Peyer's patch (tissue), 4 donors: ENCODE measurements around the gene BCLAF1. TPM values are rescaled to one million over a fixed set of nuclear protein-coding genes. Genes with fewer than 3 reads are reported as not detected.
"Not testable (repeated sequence)": the region's sequence is repeated elsewhere in the genome, so short reads cannot be mapped to it uniquely, and the experiment has no call there.

Experiments
- DNase-seq, 3 donors: peaks; one replicate each; pipeline ENCODE4 v3.0.0-alpha.2; 2017 to 2019
- H3K27ac ChIP-seq, 4 donors: fragments of 200-600 bp; sonication (generic); one replicate each; pipeline ENCODE4 v1.5.1; 2016 to 2019
- H3K27me3 ChIP-seq, 2 donors: fragments of 200-600 bp; sonication (generic); one replicate each; pipeline ENCODE4 v1.5.1; 2019
- H3K36me3 ChIP-seq, 3 donors: fragments of 200-600 bp; sonication (generic); one replicate each; pipeline ENCODE4 v1.5.1; 2016 to 2019
- H3K4me1 ChIP-seq, 4 donors: fragments of 200-600 bp; sonication (generic); one replicate each; pipeline ENCODE4 v1.5.1; 2016 to 2019
- H3K4me3 ChIP-seq, 4 donors: fragments of 200-600 bp; sonication (generic); 1 replicate in 3 of 4; 2 replicates in 1 of 4; pipeline ENCODE4 v1.5.1; 2016 to 2019; ENCODE audit warnings: mild to moderate bottlenecking in 1 of 4
- H3K9me3 ChIP-seq, 4 donors: fragments of 200-600 bp; sonication (generic); one replicate each; pipeline ENCODE4 v1.5.1; 2016 to 2019; ENCODE audit warnings: mild to moderate bottlenecking in 1 of 4
- POLR2A ChIP-seq, 2 donors: fragments of 450-650 bp; IDR thresholded peaks; one replicate each; pipeline ENCODE4 v1.5.1; 2017; ENCODE audit warnings: antibody characterized with exemption in 2 of 2, mild to moderate bottlenecking in 2 of 2, moderate library complexity in 2 of 2
- total RNA-seq, 4 donors: library from RNA; depleted of rRNA; stranded (reverse); fragments of >200 nt; gene quantifications; one replicate each; pipeline ENCODE4 v1.1.0, GENCODE V29; 2016
- TF ChIP-seq, protein P1 (sequence below), 6 experiments: fragments of 450-650 bp in 4 of 6; fragments of 200-600 bp in 2 of 6; sonication (generic) in 1 of 6; IDR thresholded peaks; one replicate each; pipeline ENCODE4 v1.5.1; 2017 to 2019; ENCODE audit warnings: antibody characterized with exemption in 6 of 6, mild to moderate bottlenecking in 3 of 6, moderate library complexity in 1 of 6

The BCLAF1 gene
- total RNA-seq, 4 donors from 2014 or later = 110 to 639 (median 135) TPM

- H3K4me3 ChIP-seq = no peak overlapping the region
- H3K27me3 ChIP-seq = no peaks in the 10 kb centered on the region
- DNase-seq = no peak
- no peak for TF ChIP-seq POLR2A (IDR thresholded peaks at IDR 0.05)
- TF ChIP-seq, protein P1, sequence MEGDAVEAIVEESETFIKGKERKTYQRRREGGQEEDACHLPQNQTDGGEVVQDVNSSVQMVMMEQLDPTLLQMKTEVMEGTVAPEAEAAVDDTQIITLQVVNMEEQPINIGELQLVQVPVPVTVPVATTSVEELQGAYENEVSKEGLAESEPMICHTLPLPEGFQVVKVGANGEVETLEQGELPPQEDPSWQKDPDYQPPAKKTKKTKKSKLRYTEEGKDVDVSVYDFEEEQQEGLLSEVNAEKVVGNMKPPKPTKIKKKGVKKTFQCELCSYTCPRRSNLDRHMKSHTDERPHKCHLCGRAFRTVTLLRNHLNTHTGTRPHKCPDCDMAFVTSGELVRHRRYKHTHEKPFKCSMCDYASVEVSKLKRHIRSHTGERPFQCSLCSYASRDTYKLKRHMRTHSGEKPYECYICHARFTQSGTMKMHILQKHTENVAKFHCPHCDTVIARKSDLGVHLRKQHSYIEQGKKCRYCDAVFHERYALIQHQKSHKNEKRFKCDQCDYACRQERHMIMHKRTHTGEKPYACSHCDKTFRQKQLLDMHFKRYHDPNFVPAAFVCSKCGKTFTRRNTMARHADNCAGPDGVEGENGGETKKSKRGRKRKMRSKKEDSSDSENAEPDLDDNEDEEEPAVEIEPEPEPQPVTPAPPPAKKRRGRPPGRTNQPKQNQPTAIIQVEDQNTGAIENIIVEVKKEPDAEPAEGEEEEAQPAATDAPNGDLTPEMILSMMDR (IDR thresholded peaks at IDR 0.05) = no peak
- no peak overlapping the region for H3K27ac ChIP-seq
- H3K4me1 ChIP-seq = no peaks in the 10 kb centered on the region
- no peaks in the 10 kb centered on the region for H3K36me3 ChIP-seq
- H3K9me3 ChIP-seq = no peaks in the 10 kb centered on the region
Measured at GRCh38 chr6:136309171-136309570, 19.5 kb upstream of the BCLAF1 start.

DNA sequence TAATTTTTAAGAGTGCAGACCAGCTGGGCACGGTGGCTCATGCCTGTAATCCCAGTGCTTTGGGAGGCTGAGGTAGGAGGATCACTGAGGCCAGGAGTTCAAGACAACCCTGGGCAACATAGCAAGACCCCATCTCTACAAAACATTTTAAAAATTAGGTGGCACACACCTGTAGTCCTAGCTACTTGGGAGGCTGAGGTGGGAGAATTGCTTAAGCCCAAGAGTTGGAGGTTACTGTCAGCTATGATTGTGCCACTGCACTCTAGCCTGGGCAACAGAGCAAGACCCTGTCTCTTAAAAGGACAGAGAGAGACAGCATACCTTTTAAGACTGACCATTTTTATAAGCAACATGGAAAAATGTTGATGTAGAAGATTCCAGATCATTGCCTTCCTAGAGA lies 18.8 kb upstream of the BCLAF1 start:
- H3K36me3 ChIP-seq, DNase-seq, H3K27ac ChIP-seq, H3K27me3 ChIP-seq, H3K4me1 ChIP-seq, H3K9me3 ChIP-seq, H3K4me3 ChIP-seq: not testable (repeated sequence)

DNA sequence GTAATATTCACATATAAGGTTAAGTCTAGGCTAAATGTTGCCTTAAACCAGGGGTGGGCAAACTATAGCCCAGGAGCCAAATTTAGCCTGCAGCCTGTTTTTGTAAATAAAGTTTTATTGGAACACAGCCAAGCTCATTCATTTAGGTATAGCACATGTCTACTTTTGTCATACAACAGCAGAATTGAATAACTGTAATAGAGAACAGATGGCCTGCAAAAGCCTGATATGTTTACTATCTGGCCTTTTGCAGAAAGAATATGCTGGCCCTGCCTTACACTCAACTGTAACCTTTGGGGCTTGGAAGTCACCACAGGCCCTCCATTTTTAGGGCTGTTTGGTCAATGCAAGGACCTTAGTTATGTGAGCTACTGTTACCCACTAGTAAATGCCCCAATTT lies 17.7 kb upstream of the BCLAF1 start:
- Histone ChIP-seq H3K4me3 (no peak overlapping the region), H3K4me1 (no peaks in the 10 kb centered on the region), H3K9me3 (no peaks in the 10 kb centered on the region), H3K36me3 (no peaks in the 10 kb centered on the region), H3K27me3 (no peaks in the 10 kb centered on the region), H3K27ac (no peak overlapping the region)
- no peak for DNase-seq
- TF ChIP-seq POLR2A (IDR thresholded peaks at IDR 0.05) = no peak
- TF ChIP-seq, protein P1 (IDR thresholded peaks at IDR 0.05) = no peak

DNA sequence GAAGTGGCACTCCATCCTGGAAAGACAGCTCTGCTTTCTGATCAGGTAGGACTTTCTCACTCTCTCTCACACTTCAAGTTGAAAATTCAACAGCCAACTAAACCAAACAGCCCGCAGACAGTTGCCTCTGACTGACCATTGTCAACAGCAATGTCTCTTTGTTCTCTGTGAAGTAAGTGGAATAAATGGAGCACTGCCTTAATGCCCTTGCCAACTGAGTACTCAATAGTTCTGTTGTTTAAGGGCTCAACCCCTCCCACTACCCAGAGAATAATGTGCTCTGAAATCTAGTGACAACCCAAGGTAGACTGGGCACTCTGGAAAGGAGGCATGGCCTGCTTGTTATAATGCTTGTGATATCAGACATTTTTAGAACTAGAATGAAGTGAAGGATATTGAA lies 16.8 kb upstream of the BCLAF1 start:
- H3K4me1 ChIP-seq = no peaks in the 10 kb centered on the region
- TF ChIP-seq POLR2A (IDR thresholded peaks at IDR 0.05) = no peak
- TF ChIP-seq, protein P1 (IDR thresholded peaks at IDR 0.05) = no peak
- H3K36me3 ChIP-seq = no peaks in the 10 kb centered on the region
- no peaks in the 10 kb centered on the region for H3K9me3 ChIP-seq
- H3K27ac ChIP-seq = no peak overlapping the region
- no peak overlapping the region for H3K4me3 ChIP-seq
- H3K27me3 ChIP-seq = no peaks in the 10 kb centered on the region
- no peak for DNase-seq

DNA sequence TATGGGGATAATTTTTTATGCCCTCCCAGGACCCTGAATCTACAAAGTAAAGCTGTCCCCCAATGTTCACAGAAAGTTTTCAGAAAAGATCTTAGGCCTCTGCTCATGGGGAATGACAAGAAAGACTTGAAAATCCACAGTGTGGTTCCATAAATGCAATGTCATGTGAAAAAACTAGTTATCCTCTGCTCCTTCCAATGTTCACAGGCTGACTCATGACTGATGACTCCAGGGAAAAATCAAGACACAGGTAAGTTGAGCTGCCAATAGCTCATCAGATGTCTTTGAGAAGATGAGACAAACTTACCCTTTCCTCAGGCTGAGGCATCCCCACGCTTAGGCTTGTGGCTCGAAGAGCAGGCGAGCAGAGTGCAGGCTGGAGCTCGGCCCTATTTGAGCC lies 14.8 kb upstream of the BCLAF1 start:
- H3K27me3 ChIP-seq = no peaks in the 10 kb centered on the region
- no peak overlapping the region for H3K27ac ChIP-seq
- no peak overlapping the region for H3K4me3 ChIP-seq
- TF ChIP-seq, protein P1 (IDR thresholded peaks at IDR 0.05) = no peak
- TF ChIP-seq POLR2A (IDR thresholded peaks at IDR 0.05) = no peak
- no peak for DNase-seq
- no peaks in the 10 kb centered on the region for H3K36me3 ChIP-seq
- no peaks in the 10 kb centered on the region for H3K9me3 ChIP-seq
- H3K4me1 ChIP-seq = no peaks in the 10 kb centered on the region

- no peak overlapping the region for H3K4me3 ChIP-seq
- no peaks in the 10 kb centered on the region for H3K27me3 ChIP-seq
- H3K27ac ChIP-seq = no peak overlapping the region
- no peak for DNase-seq
- H3K36me3 ChIP-seq = no peaks in the 10 kb centered on the region
- no peaks in the 10 kb centered on the region for H3K4me1 ChIP-seq
- no peaks in the 10 kb centered on the region for H3K9me3 ChIP-seq
- TF ChIP-seq POLR2A (IDR thresholded peaks at IDR 0.05) = no peak
- TF ChIP-seq, protein P1 (IDR thresholded peaks at IDR 0.05) = no peak
Measured at GRCh38 chr6:136303516-136303915, 13.9 kb upstream of the BCLAF1 start.
